Activated naive CD4-positive, alpha-beta T cell treated with anti-CD3 and anti-CD28 coated beads, Interleukin-2, amount 10 ng/mL, durations not matched to agents 7 days and 5 days (primary cell): ENCODE results near the gene OTULIN.

Source experiments
- CTCF ChIA-PET: fragments of 350-600 bp; sonication (Branson Sonifier 250); formaldehyde crosslinking; loops from one replicate; lab custom pipeline; 2021; ENCODE audit warnings: antibody characterized with exemption; lab: Charles Lee
- DNase-seq: peaks from one replicate; pipeline ENCODE4 v3.0.0-alpha.2; 2020
- H3K27ac Mint-ChIP-seq: one replicate; pipeline ENCODE4 v1.8.0; 2021; ENCODE audit warnings: mild to moderate bottlenecking, moderate library complexity, mixed read lengths
- H3K27me3 Mint-ChIP-seq: one replicate; pipeline ENCODE4 v1.8.0; 2021; ENCODE audit warnings: mild to moderate bottlenecking, mixed read lengths
- H3K36me3 Mint-ChIP-seq: one replicate; pipeline ENCODE4 v1.8.0; 2021; ENCODE audit warnings: mixed read lengths
- H3K4me1 Mint-ChIP-seq: one replicate; pipeline ENCODE4 v1.8.0; 2021; ENCODE audit warnings: mixed read lengths
- H3K4me3 Mint-ChIP-seq: one replicate; pipeline ENCODE4 v1.8.0; 2021; ENCODE audit warnings: mild to moderate bottlenecking, moderate library complexity, mixed read lengths
- H3K9me3 Mint-ChIP-seq: one replicate; pipeline ENCODE4 v1.8.0; 2021; ENCODE audit warnings: mixed read lengths

OTULIN gene

GRCh38 chr5:14707811-14708390 is 43.4 kb downstream of the OTULIN start:
- Mint-ChIP-seq H3K36me3 (peaks cover 85% of the 10 kb centered on the region), H3K27me3 (no peaks in the 10 kb centered on the region), H3K9me3 (no peaks in the 10 kb centered on the region), H3K4me3 (no peak overlapping the region), H3K4me1 (peaks cover 72% of the 10 kb centered on the region), H3K27ac (peak overlapping the region; percentile 100)
- CTCF ChIA-PET, result interaction anchor here (0.6 to 3.7 kb wide), 13 partner anchors 12 to 296 kb away, joined by 3 to 23 read pairs (median 3); no protein-coding TSS in a partner anchor
- DNase-seq, result no peak

GRCh38 chr5:14708551-14708950 is 44.0 kb downstream of the OTULIN start:
- H3K4me3 Mint-ChIP-seq, result no peak overlapping the region

GRCh38 chr5:14710313-14710994 is 45.9 kb downstream of the OTULIN start:
- no peaks in the 10 kb centered on the region for H3K27me3 Mint-ChIP-seq
- peak overlapping the region; percentile 24 for H3K27ac Mint-ChIP-seq
- H3K4me3 Mint-ChIP-seq, result no peak overlapping the region
- CTCF ChIA-PET, result no interaction called here
- no peaks in the 10 kb centered on the region for H3K9me3 Mint-ChIP-seq
- peaks cover 76% of the 10 kb centered on the region for H3K36me3 Mint-ChIP-seq
- H3K4me1 Mint-ChIP-seq, result peaks cover 48% of the 10 kb centered on the region
- no peak for DNase-seq

More at GRCh38 chr5:14708551-14708950, 44.0 kb downstream of the OTULIN start:
- Mint-ChIP-seq H3K9me3 (no peaks in the 10 kb centered on the region), H3K36me3 (peaks cover 79% of the 10 kb centered on the region), H3K27me3 (no peaks in the 10 kb centered on the region), H3K27ac (peak overlapping the region; percentile 100), H3K4me1 (peaks cover 66% of the 10 kb centered on the region)
- no peak for DNase-seq
- CTCF ChIA-PET, result interaction anchor here (0.6 to 3.7 kb wide), 10 partner anchors 11 to 295 kb away, joined by 3 to 23 read pairs (median 4); no protein-coding TSS in a partner anchor

- H3K4me3 Mint-ChIP-seq, result no peak overlapping the region
- peaks cover 69% of the 10 kb centered on the region for H3K36me3 Mint-ChIP-seq
- no peaks in the 10 kb centered on the region for H3K27me3 Mint-ChIP-seq
- DNase-seq, result no peak
- H3K9me3 Mint-ChIP-seq, result no peaks in the 10 kb centered on the region
- CTCF ChIA-PET, result no interaction called here
- no peak overlapping the region for H3K27ac Mint-ChIP-seq
- H3K4me1 Mint-ChIP-seq, result peaks cover 31% of the 10 kb centered on the region
Measured at GRCh38 chr5:14712131-14712530, 47.6 kb downstream of the OTULIN start.

GRCh38 chr5:14712666-14713065 is 48.1 kb downstream of the OTULIN start:
- no peak overlapping the region for H3K4me3 Mint-ChIP-seq
- peaks cover 69% of the 10 kb centered on the region for H3K36me3 Mint-ChIP-seq
- H3K27me3 Mint-ChIP-seq, result no peaks in the 10 kb centered on the region
- CTCF ChIA-PET, result interaction anchor here (0.5 kb wide), 1 partner anchor 91 kb away, joined by 5 read pairs; no protein-coding TSS in a partner anchor
- H3K9me3 Mint-ChIP-seq, result no peaks in the 10 kb centered on the region
- DNase-seq, result no peak
- H3K27ac Mint-ChIP-seq, result peak overlapping the region; percentile 58
- peaks cover 25% of the 10 kb centered on the region for H3K4me1 Mint-ChIP-seq

- Mint-ChIP-seq H3K27me3 (no peaks in the 10 kb centered on the region), H3K9me3 (no peaks in the 10 kb centered on the region), H3K27ac (no peak overlapping the region), H3K4me1 (peaks cover 15% of the 10 kb centered on the region), H3K36me3 (peaks cover 65% of the 10 kb centered on the region), H3K4me3 (no peak overlapping the region)
- CTCF ChIA-PET, result interaction anchor here (0.5 to 0.8 kb wide), 3 partner anchors 13 to 92 kb away, joined by 3 to 5 read pairs (median 4); no protein-coding TSS in a partner anchor
- no peak for DNase-seq
Measured at GRCh38 chr5:14713476-14714390, 49.2 kb downstream of the OTULIN start.

GRCh38 chr5:14714706-14715105 is 50.2 kb downstream of the OTULIN start:
- H3K27me3 Mint-ChIP-seq, result no peaks in the 10 kb centered on the region
- no peaks in the 10 kb centered on the region for H3K9me3 Mint-ChIP-seq
- CTCF ChIA-PET, result no interaction called here
- peaks cover 62% of the 10 kb centered on the region for H3K36me3 Mint-ChIP-seq
- no peak for DNase-seq
- peaks cover 6% of the 10 kb centered on the region for H3K4me1 Mint-ChIP-seq
- no peak overlapping the region for H3K4me3 Mint-ChIP-seq
- H3K27ac Mint-ChIP-seq, result no peak overlapping the region

GRCh38 chr5:14715481-14715880 is 51.0 kb downstream of the OTULIN start:
- H3K9me3 Mint-ChIP-seq, result no peaks in the 10 kb centered on the region
- peaks cover 2% of the 10 kb centered on the region for H3K4me1 Mint-ChIP-seq
- H3K27me3 Mint-ChIP-seq, result no peaks in the 10 kb centered on the region
- peaks cover 56% of the 10 kb centered on the region for H3K36me3 Mint-ChIP-seq
- DNase-seq, result no peak
- no peak overlapping the region for H3K4me3 Mint-ChIP-seq
- CTCF ChIA-PET, result no interaction called here
- H3K27ac Mint-ChIP-seq, result no peak overlapping the region

- H3K4me1 Mint-ChIP-seq, result peaks cover 7% of the 10 kb centered on the region
- H3K27me3 Mint-ChIP-seq, result no peaks in the 10 kb centered on the region
- H3K27ac Mint-ChIP-seq, result no peak overlapping the region
- DNase-seq, result peak; percentile 15
- peaks cover 49% of the 10 kb centered on the region for H3K36me3 Mint-ChIP-seq
- no peaks in the 10 kb centered on the region for H3K9me3 Mint-ChIP-seq
- no peak overlapping the region for H3K4me3 Mint-ChIP-seq
- CTCF ChIA-PET, result interaction anchor here (1.9 kb wide), 1 partner anchor 10 kb away, joined by 7 read pairs; no protein-coding TSS in a partner anchor
Measured at GRCh38 chr5:14716755-14717752, 52.5 kb downstream of the OTULIN start.

GRCh38 chr5:14718778-14719177 is 54.3 kb downstream of the OTULIN start:
- CTCF ChIA-PET, result interaction anchor here (1.6 kb wide), 1 partner anchor 49 kb away, joined by 3 read pairs; no protein-coding TSS in a partner anchor
- peak; percentile 5 for DNase-seq
- Mint-ChIP-seq H3K4me1 (peaks cover 7% of the 10 kb centered on the region), H3K9me3 (no peaks in the 10 kb centered on the region), H3K27ac (peak overlapping the region; percentile 69), H3K27me3 (no peaks in the 10 kb centered on the region), H3K36me3 (peaks cover 39% of the 10 kb centered on the region), H3K4me3 (no peak overlapping the region)

GRCh38 chr5:14720236-14720923 is 55.9 kb downstream of the OTULIN start:
- Mint-ChIP-seq H3K36me3 (peaks cover 37% of the 10 kb centered on the region), H3K4me3 (no peak overlapping the region), H3K27me3 (no peaks in the 10 kb centered on the region), H3K27ac (peak overlapping the region; percentile 33), H3K4me1 (peaks cover 7% of the 10 kb centered on the region), H3K9me3 (no peaks in the 10 kb centered on the region)
- CTCF ChIA-PET, result interaction anchor here (0.8 to 10.7 kb wide), 6 partner anchors 10 to 294 kb away, joined by 3 to 153 read pairs (median 3); no protein-coding TSS in a partner anchor
- no peak for DNase-seq

GRCh38 chr5:14721990-14722656 is 57.6 kb downstream of the OTULIN start:
- no peak for DNase-seq
- Mint-ChIP-seq H3K36me3 (peaks cover 34% of the 10 kb centered on the region), H3K4me1 (peaks cover 9% of the 10 kb centered on the region), H3K4me3 (no peak overlapping the region), H3K27ac (no peak overlapping the region), H3K27me3 (no peaks in the 10 kb centered on the region), H3K9me3 (no peaks in the 10 kb centered on the region)
- CTCF ChIA-PET, result interaction anchor here (1.2 to 10.7 kb wide), 2 partner anchors 36 to 281 kb away, joined by 3 to 153 read pairs; no protein-coding TSS in a partner anchor
